GM12892 (cell line): ENCODE results near the gene CAPG.

Experiments
- POLR2A ChIP-seq: IDR thresholded peaks from 2 replicates; pipeline ENCODE4 v1.6.1; 2011; ENCODE audit warnings: low read depth, low read length, control low read depth
- POLR2AphosphoS5 ChIP-seq: IDR thresholded peaks from 2 replicates; pipeline ENCODE4 v1.6.1; 2011; ENCODE audit warnings: low read depth, low read length, control low read depth
- TAF1 ChIP-seq: IDR thresholded peaks from 2 replicates; pipeline ENCODE4 v1.6.1; 2011; ENCODE audit warnings: low read depth, mild to moderate bottlenecking, control low read depth, low read length, borderline replicate concordance

- TF ChIP-seq POLR2AphosphoS5, result no peak
- no peak for TF ChIP-seq POLR2A
- no peak for TF ChIP-seq TAF1
Measured at GRCh38 chr2:85395912-85396475, 14.2 kb downstream of the CAPG start.
